KBM-7 (cell line): Measurements from ENCODE around the gene SC5D.

ENCODE experiments used
- DNase-seq: peaks from one replicate; pipeline ENCODE4 v3.0.0-alpha.2; 2015
- in situ Hi-C: fragments of 300-500 bp; cut with MboI; formaldehyde crosslinking; loops from 2 replicates; pipeline ENCODE4 v1.14.3; 2020; ENCODE audit warnings: low sequenced_read_pairs, low pct_unique_long_range_greater_than_20kb, mixed read lengths

SC5D gene

GRCh38 chr11:121323046-121323607 lies 30.6 kb downstream of the SC5D start:
- no peak for DNase-seq
- in situ Hi-C loops, result no loop called here

GRCh38 chr11:121326230-121326629 lies 33.7 kb downstream of the SC5D start:
- in situ Hi-C loops, result no loop called here

DNA sequence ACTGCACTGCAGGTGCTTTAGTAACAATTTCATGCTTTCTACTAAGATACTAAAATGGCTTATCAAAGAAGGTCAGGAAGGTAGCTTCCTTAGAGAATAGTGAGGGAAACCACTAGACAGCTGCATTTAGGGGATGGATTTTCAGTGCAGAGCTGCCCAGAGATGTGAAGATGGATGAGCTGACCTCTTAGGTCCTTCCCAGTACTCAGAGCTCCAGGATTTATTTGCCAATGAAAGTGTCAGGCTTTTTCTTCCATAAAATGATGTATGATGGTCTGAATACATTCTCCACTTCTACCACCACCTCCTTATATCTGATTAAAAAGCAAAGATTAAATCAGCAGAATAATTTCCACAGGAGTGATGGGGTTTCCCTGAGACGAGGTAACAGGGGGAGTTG lies 35.0 kb downstream of the SC5D start:
- DNase-seq, result no peak
- in situ Hi-C loops, result no loop called here

More at GRCh38 chr11:121326230-121326629, 33.7 kb downstream of the SC5D start:
- no peak for DNase-seq

GRCh38 chr11:121328176-121328966 lies 35.8 kb downstream of the SC5D start:
- DNase-seq, result peak; percentile 17
- in situ Hi-C loops, result no loop called here

- DNase-seq, result peak; percentile 24
- in situ Hi-C loops, result no loop called here
Observed at GRCh38 chr11:121328967-121329679, 36.6 kb downstream of the SC5D start.

GRCh38 chr11:121329781-121330395 lies 37.3 kb downstream of the SC5D start:
- no peak for DNase-seq
- in situ Hi-C loops, result no loop called here

GRCh38 chr11:121330614-121331435 lies 38.3 kb downstream of the SC5D start:
- in situ Hi-C loops, result no loop called here

GRCh38 chr11:121334973-121335710 lies 42.6 kb downstream of the SC5D start:
- DNase-seq, result no peak
- in situ Hi-C loops, result no loop called here

More at GRCh38 chr11:121330614-121331435, 38.3 kb downstream of the SC5D start:
- DNase-seq, result no peak

DNA sequence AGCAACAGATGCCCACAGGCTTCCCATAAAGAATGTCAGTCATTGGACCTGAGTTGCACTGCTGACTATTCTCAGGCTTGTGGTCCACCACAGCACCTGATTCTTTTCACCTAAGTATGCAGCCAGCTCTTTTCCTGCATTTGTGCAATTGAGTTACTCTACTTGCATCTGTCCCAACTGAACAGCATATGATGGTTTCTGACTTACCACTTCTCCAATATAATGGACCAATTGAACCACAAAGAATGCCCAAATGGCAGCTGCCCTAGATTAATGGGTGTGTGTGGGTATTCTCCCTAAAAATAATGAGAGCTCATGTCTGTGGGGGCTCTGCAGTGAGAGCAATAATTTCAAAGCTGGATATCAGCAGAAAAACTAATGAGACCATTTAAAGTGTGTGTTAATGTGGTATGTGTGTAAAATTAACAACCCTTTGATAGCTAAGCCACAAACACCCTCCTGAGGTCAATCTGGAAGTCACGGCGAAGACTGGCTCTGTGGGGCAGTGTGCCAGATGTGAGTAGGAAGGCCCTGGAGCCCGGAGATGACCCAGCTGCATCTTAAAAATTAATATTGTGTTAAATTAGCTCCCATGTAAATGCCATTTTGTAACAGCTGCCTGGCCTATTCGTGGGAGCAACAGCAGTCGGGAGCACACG lies 43.8 kb downstream of the SC5D start:
- in situ Hi-C loops, result no loop called here

GRCh38 chr11:121337078-121337477 lies 44.5 kb downstream of the SC5D start:
- in situ Hi-C loops, result no loop called here
- DNase-seq, result no peak

More for the DNA sequence above, 43.8 kb downstream of the SC5D start:
- DNase-seq, result no peak

DNA sequence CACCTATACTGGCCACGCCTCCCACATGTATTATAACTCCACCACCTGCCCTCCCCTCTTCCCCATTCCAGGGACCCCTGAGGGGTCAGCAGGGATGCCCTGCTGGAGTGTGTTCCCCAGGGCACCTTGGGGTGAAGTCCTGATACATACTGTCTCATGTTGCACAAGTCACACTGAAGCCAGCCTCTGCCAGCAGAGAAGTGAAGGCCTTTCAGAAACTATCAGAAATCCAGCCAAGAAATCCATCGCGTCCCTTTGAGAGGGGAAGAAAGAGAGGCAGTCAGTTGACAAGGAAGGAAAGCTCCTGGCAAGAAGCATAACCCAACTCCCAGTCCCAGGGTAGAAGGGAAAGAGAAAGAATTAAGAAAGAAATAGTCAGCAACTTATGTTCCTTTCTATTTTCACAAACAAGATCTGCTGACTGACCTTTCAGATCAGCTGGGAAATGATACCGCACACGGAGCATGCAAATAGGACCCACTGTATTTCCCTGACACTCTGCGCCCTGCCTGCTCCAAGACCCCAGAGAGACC lies 45.2 kb downstream of the SC5D start:
- in situ Hi-C loops, result no loop called here
- DNase-seq, result no peak

GRCh38 chr11:121338536-121338935 lies 46.0 kb downstream of the SC5D start:
- in situ Hi-C loops, result no loop called here
- no peak for DNase-seq

DNA sequence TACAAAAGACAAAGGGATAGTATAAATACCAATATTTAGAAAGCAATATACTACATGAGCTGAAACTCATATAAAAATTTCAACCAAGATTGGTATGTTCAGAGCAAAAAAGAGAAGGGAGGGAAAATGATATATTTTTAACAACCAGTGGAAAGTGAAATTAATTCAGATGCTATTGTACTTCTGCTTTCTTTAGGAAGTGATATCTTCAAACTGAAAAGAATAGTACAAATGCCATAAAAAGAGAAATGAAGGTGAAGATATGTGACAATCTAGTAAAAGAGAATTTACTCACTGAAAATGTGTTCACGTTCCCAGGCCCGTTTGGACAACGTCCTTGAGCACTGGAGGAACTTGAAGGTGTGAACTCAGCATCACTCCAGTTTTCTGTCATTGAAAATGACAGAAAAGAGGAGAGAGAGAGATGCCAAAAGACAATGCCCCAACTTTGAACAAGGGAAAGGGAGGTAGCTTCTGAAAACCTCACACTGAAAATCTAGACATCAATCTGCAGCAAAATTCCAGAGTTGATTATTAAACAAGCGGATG lies 47.5 kb downstream of the SC5D start:
- no peak for DNase-seq
- in situ Hi-C loops, result no loop called here

GRCh38 chr11:121341609-121342008 lies 49.0 kb downstream of the SC5D start:
- in situ Hi-C loops, result no loop called here
- DNase-seq, result no peak

DNA sequence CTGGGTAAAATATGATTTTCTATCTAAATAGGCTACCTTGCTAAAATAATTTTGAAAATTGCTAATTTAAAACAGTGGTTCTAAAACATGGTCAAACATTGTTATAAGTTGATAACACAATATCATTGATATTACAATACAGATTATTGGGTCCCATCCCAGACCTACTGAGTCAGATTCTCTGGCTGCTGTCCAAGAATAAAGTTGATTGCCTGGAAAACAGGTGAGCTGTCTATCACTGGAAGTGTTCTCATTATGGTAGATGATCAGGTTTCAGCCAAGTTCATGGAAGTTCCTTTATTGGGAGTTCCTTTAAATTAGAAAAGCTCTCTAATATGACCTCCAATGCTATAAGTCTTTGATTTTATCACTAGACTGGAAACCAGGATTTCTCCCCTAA lies 52.3 kb downstream of the SC5D start:
- DNase-seq, result no peak
- in situ Hi-C loops, result no loop called here

DNA sequence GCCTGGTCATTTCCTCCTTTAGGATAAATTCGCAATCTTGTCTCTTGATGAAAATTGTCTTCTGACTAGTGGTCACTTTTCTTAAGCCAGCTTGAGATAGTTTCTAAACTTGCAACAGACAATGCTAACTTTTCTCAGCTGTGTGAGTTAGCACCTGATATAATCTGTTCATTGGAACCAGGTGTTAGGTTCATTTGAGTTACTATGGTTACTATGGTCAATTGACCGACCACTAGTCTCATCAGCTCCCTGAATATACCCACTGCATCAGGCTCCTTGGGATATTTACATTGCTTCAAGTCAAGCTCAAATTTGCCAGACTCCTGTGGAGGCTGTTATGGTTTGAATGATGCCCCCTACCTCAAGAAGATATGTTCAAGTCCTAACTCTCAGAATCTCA lies 54.5 kb downstream of the SC5D start:
- in situ Hi-C loops, result no loop called here
- no peak for DNase-seq

DNA sequence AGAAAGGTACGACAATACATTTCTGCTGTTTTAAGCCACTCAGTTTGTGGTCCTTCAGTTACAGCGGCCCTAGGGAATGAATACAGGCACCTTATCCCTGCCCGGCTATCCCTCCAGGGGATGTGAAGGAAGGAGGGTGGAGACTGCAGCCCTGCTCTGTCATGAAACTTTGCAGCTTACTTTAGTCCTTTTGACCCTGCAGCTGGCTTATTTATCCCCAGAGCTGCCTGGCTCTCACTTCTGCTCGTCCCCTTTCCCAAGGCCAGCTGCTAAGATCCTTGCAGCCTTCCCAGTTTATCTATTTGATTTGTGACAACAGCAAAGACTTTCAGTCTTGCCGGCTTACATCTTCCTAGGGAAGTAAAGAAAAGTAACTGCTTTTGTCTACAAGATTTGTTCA lies 55.2 kb downstream of the SC5D start:
- no peak for DNase-seq
- in situ Hi-C loops, result no loop called here
